Endodermal cell (in vitro differentiated cells): Measurements from ENCODE around the gene CDH4. TPM values are rescaled to one million over a fixed set of nuclear protein-coding genes. Genes with fewer than 3 reads are reported as not detected.
A peak's percentile ranks its signal among the peaks of the same experiment; 100 is the strongest.

Experiments
- DNase-seq: peaks from one replicate; pipeline ENCODE4 v3.0.0-alpha.2; 2017
- H3K27ac ChIP-seq: 2 replicates; pipeline ENCODE4 v1.5.1; 2013; ENCODE audit warnings: mild to moderate bottlenecking, low read depth, low read length, moderate library complexity
- H3K27me3 ChIP-seq: 2 replicates; pipeline ENCODE4 v1.6.1; 2013; ENCODE audit warnings: mild to moderate bottlenecking, low read length, moderate library complexity; ENCODE audit not compliant: insufficient read depth, control insufficient read depth, poor library complexity, severe bottlenecking
- H3K36me3 ChIP-seq: 2 replicates; pipeline ENCODE4 v1.7.0; 2013; ENCODE audit warnings: mild to moderate bottlenecking, low read length, moderate library complexity; ENCODE audit not compliant: control insufficient read depth, insufficient read depth
- H3K4me1 ChIP-seq: one replicate; pipeline ENCODE4 v1.7.0; 2013; ENCODE audit warnings: low read length; ENCODE audit not compliant: control insufficient read depth, insufficient read depth
- H3K4me3 ChIP-seq: 2 replicates; pipeline ENCODE4 v1.5.1; 2013; ENCODE audit warnings: mild to moderate bottlenecking, low read length, moderate library complexity
- H3K9ac ChIP-seq: 2 replicates; pipeline ENCODE4 v1.6.1; 2013; ENCODE audit warnings: mild to moderate bottlenecking, low read length, moderate library complexity; ENCODE audit not compliant: poor library complexity, severe bottlenecking; ENCODE audit errors: extremely low read depth
- H3K9me3 ChIP-seq: 2 replicates; pipeline ENCODE4 v1.6.1; 2013; ENCODE audit warnings: mild to moderate bottlenecking, low read length, moderate library complexity; ENCODE audit not compliant: control insufficient read depth
- H3K27ac Mint-ChIP-seq: 2 replicates; pipeline ENCODE4 v1.8.0; 2020; ENCODE audit warnings: mixed read lengths
- H3K27me3 Mint-ChIP-seq: 2 replicates; pipeline ENCODE4 v1.8.0; 2021; ENCODE audit warnings: mild to moderate bottlenecking, mixed read lengths; ENCODE audit not compliant: insufficient read depth
- H3K36me3 Mint-ChIP-seq: 2 replicates; pipeline ENCODE4 v1.8.0; 2020; ENCODE audit warnings: low read depth, mixed read lengths
- H3K4me1 Mint-ChIP-seq: 2 replicates; pipeline ENCODE4 v1.8.0; 2020; ENCODE audit warnings: mixed read lengths
- H3K4me3 Mint-ChIP-seq: 2 replicates; pipeline ENCODE4 v1.8.0; 2020; ENCODE audit warnings: mild to moderate bottlenecking, moderate library complexity, mixed read lengths
- H3K9me3 Mint-ChIP-seq: 2 replicates; pipeline ENCODE4 v1.8.0; 2020; ENCODE audit warnings: mild to moderate bottlenecking, mixed read lengths
- CTCF ChIP-seq: fragments of 200-600 bp; sonication (generic); conservative IDR thresholded peaks from 2 replicates; pipeline ENCODE4 v1.5.0; 2021; ENCODE audit warnings: antibody characterized with exemption, mild to moderate bottlenecking
- WGBS, 2 experiments: methylation state at CpG; one replicate each; pipeline versions ENCODE4 v1.1.5 to v1.1.7; 2013; ENCODE audit warnings: missing lambda C conversion rate in 2 of 2, mixed read lengths in 1 of 2; ENCODE audit not compliant: insufficient coverage in 1 of 2, insufficient read length in 1 of 2; 5-methylcytosine and 5-hydroxymethylcytosine counted together
- total RNA-seq, 2 donors: library from RNA; stranded (reverse); fragmentation: NEBNext Ultra II Directional in 1 of 2; extraction: Animal tissue kit (Norgen Biotek cat#: 25700) in 1 of 2; gene quantifications; 2 replicates in 1 of 2; 3 replicates in 1 of 2; pipeline ENCODE4 v1.2.1, GENCODE V29; 2021

CDH4 gene
- total RNA-seq, 2 donors from 2014 or later, result 1.8 to 5.8 TPM

GRCh38 chr20:61803416-61803914 is 551.4 kb downstream of the CDH4 start:
- no peak overlapping the region for H3K27ac Mint-ChIP-seq
- H3K27ac ChIP-seq, result no peak overlapping the region
- TF ChIP-seq CTCF, result no peak
- H3K27me3 ChIP-seq, result no peaks in the 10 kb centered on the region
- H3K4me1 Mint-ChIP-seq, result no peaks in the 10 kb centered on the region
- H3K36me3 Mint-ChIP-seq, result no peaks in the 10 kb centered on the region
- H3K4me3 Mint-ChIP-seq, result no peak overlapping the region
- 79 to 86% methylated on average over 18 to 19 of the region's 19 CpGs for WGBS, 2 experiments
- no peaks in the 10 kb centered on the region for H3K36me3 ChIP-seq
- H3K27me3 Mint-ChIP-seq, result peaks cover 4% of the 10 kb centered on the region
- no peaks in the 10 kb centered on the region for H3K9me3 ChIP-seq
- H3K9ac ChIP-seq, result no peak overlapping the region
- H3K4me1 ChIP-seq, result no peaks in the 10 kb centered on the region
- H3K9me3 Mint-ChIP-seq, result no peaks in the 10 kb centered on the region
- H3K4me3 ChIP-seq, result no peak overlapping the region
- no peak for DNase-seq

GRCh38 chr20:61803915-61804751 is 552.1 kb downstream of the CDH4 start:
- no peaks in the 10 kb centered on the region for H3K9me3 Mint-ChIP-seq

GRCh38 chr20:61804752-61805295 is 552.8 kb downstream of the CDH4 start:
- no peaks in the 10 kb centered on the region for H3K36me3 Mint-ChIP-seq
- Histone ChIP-seq H3K27me3 (no peaks in the 10 kb centered on the region), H3K9ac (no peak overlapping the region), H3K27ac (no peak overlapping the region), H3K4me3 (no peak overlapping the region), H3K9me3 (no peaks in the 10 kb centered on the region), H3K36me3 (no peaks in the 10 kb centered on the region), H3K4me1 (no peaks in the 10 kb centered on the region)
- no peak for DNase-seq
- no peak overlapping the region for H3K27ac Mint-ChIP-seq
- H3K9me3 Mint-ChIP-seq, result no peaks in the 10 kb centered on the region
- no peaks in the 10 kb centered on the region for H3K4me1 Mint-ChIP-seq
- TF ChIP-seq CTCF, result no peak
- peaks cover 4% of the 10 kb centered on the region for H3K27me3 Mint-ChIP-seq
- no peak overlapping the region for H3K4me3 Mint-ChIP-seq
- 88 to 92% methylated on average over 9 to 13 of the region's 13 CpGs for WGBS, 2 experiments

More at GRCh38 chr20:61803915-61804751, 552.1 kb downstream of the CDH4 start:
- no peak overlapping the region for H3K27ac Mint-ChIP-seq
- H3K4me3 ChIP-seq, result no peak overlapping the region
- no peaks in the 10 kb centered on the region for H3K36me3 Mint-ChIP-seq
- H3K4me1 Mint-ChIP-seq, result no peaks in the 10 kb centered on the region
- peaks cover 4% of the 10 kb centered on the region for H3K27me3 Mint-ChIP-seq
- H3K9ac ChIP-seq, result no peak overlapping the region
- H3K27ac ChIP-seq, result no peak overlapping the region
- no peak overlapping the region for H3K4me3 Mint-ChIP-seq
- peak; percentile 60 for DNase-seq
- H3K27me3 ChIP-seq, result no peaks in the 10 kb centered on the region
- TF ChIP-seq CTCF, result no peak
- 86 to 87% methylated on average over 21 to 27 of the region's 27 CpGs for WGBS, 2 experiments
- H3K9me3 ChIP-seq, result no peaks in the 10 kb centered on the region
- H3K36me3 ChIP-seq, result no peaks in the 10 kb centered on the region
- no peaks in the 10 kb centered on the region for H3K4me1 ChIP-seq
